C1 segment of cervical spinal cord (tissue), 14 donors: ENCODE data around the gene FAM20B.

Experiments
- DNase-seq, 14 donors: peaks; one replicate each; lab custom pipeline; 2025; lab: John Stamatoyannopoulos, UW

The FAM20B gene

DNA sequence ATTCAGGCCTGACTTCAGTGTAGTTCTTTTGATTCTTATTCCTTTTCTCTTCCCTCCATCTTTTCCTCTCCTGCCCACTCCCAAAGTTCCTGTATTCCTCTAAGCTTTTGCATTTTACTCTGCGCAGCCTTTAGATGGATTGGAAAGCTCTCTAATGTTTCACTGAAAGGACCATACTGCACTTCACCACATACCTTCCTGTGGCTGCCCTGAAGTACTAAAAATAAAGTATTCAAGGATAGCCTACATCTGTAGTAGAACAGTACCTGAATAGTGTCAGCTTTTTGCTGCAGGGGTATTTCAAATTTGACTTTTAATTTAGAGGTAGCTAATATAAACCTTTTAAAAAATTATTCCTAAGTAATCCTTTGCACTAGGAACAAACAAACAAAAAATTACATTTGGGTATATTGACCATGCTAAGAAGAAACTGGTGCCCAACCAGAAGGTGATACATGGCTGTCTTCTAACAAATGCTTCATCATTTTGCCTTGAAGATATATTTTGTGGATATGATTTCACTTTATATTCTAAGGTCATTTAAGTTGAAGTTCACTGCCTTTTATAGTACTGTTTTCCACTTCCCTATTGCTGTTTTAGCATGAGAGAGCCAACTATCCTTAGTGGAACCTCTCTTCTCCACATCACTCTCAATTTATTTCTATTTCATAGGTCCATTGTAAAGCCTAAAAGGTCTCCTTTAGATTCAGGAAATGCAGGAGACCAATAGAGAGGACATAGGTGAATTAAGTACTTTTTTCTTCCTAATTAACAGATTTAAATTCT is 22.8 kb downstream of the FAM20B start:
- DNase-seq = no peak

DNA sequence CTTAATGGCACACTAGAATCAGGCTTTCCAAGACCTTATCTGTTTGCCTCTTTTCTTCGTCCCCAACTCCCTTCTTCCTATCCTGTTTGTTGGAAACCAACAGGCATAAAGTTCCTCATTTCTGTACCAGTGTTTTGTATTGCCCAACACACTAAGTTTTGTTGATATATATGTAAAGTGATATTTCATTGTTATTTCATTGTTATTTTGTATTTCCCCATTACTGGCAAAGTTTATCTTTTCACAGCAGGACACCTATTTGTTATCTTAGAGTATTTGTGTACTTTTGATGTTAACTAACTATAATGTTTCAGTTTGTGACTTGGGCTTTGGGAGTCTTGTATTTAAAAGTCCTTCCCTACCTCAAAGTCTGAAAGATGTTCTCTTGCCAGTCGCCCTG is 27.1 kb downstream of the FAM20B start:
- DNase-seq = no peak

DNA sequence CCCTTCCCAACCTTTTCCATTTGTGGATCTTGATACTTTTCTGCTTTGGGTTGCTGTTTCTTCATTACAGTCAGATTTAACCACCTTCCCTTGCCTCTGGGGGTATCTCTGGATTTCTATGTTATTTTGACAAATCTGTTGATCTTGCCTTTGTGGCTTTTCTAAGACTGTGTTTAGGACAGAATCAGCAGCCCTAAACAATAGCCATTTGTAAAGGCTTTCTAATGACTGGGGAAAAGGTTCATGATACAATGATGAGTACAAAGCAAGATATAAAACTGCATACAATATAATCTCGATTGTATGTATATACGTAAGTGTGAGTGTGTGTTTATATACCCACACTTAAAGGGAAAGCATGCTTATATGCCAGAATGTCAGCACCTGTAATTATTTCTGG is 27.8 kb downstream of the FAM20B start:
- DNase-seq = no peak

DNA sequence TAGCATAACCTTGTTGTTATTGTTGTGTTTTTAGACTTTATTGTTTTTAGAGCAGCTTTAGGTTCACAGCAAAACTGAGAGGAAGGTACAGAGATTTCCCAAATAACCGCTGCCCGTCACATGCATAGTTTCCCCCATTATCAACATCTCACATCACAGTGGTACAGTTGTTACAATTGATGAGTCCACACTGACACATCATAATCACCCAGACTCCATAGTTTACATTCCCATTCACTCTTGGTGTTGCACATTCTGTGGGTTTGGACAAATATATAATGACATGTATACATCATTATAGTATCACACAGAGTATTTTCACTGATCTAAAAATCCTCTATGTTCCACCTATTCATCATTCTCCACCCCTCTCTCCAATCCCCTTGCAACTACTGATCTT is 30.2 kb downstream of the FAM20B start:
- no peak for DNase-seq

DNA sequence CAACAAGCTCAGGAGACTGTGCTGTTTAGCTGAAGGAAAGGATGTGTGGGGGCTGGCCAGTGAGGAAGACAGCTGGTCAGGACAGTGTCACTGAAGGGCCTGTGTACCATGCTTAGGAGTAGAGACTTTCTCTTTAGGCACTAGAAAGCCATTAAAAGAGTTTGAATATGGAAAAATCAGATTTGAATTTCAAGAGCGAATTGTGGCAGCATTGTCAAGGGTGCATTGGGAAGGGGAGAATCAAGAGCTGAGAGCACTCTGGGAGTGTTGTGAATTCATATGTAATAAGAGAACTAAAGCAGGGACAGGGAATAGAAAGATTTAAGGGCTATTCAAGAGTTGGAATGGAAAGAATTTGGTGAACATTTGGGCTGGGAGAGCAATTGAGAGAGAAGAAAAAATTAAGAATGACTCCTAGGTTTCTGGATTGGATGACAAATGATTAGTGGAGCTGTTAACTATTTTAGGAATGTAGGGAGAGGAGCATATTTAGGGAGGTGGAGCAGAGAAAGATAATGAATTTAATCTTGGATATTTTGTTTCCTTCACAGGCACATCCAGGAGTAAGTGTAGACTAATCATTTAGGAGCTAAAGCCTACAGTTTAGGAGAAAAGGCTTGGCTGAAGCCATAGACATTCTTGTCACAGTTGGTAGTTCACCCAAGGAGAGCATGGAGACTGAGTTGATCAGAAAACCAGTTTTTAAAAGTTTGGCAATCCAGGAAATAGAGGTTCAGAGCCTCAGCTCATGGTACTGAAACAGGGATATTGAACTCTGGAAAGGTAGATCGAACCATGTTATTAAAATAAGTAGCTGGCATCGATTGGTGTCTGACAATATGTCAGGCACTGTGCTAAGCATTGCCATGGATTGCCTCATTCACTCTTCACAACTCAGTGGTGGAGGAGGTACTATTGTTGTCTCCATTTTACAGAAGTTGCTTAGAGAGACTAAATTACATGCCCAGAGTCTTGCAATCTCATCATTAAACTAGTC is 33.1 kb downstream of the FAM20B start:
- DNase-seq = no peak

DNA sequence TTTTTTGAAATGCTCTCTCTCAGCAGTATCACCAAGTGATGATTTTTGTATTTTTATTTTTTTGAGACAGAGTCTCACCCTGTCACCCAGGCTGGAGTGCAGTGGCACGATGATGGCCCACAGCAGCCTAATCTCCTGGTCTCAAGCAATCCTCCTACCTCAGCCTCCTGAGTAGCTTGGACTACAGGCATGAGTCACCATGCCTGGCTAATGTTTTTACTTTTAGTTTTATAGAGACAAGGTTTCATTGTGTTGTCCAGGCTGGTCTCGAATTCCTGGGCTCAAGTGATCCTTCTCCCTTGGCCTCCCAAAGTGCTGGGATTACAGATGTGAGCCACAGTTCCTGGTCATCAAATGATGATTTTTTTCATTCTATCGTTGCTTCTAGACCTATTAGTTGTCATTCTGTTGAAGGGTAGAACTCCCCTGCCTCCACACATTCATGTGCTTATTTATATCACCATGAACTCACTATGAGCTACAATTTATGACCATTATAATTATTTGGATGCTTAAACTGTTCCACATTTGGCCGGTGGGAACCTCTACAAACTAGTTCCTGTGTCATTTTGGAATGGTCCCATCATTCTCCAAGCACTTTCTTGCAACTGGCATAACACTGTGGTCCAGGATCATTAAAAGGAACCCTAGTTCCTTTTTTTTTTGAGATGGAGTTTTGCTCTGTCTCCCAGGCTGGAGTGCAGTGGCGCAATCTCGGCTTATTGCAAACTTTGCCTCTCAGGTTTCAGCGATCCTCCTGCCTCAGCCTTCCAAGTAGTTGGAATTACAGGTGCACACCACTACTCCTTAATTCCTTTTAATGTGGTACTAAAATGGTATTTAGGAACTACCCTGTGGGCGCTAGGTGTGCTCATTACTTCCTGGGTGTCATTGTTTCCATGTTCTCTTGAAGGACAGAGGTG is 35.9 kb downstream of the FAM20B start:
- DNase-seq = no peak

DNA sequence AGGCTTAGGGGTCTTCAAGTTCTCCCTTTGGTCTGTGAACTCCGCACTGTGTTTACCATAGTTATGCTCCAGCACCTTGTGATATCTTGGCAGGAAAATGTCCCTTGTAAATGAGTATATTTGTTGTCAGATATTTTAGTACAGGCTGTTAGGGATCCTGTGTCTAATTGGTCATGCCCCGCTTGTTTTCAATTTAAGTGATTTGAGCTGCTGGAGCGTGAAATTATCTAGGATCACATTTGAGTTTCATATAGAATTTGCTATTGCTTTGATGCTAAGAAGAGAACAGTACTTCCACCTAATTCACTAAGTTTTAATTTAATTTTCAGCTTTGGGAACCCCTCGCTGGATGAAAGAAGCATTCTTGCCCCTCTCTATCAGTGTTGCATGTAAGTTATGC is 40.8 kb downstream of the FAM20B start:
- DNase-seq = no peak

DNA sequence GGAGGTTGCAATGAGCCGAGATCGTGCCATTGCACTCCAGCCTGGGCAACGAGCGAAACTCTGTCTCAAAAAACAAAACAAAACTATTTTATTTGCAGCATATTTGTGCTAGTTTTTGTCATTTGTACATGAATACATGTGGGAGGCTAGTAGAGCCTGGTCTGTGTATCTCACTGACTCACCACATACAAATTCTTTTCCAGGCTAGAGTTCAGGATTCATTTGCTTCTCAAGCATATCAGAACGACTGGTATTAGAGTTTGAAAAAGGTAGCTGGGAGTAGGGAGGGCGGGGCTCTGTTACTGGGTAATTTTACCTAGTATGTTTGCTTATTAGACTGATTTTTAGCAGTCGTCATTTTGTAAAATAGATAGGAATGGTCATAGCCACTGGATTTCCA is 51.7 kb downstream of the FAM20B start:
- no peak for DNase-seq

DNA sequence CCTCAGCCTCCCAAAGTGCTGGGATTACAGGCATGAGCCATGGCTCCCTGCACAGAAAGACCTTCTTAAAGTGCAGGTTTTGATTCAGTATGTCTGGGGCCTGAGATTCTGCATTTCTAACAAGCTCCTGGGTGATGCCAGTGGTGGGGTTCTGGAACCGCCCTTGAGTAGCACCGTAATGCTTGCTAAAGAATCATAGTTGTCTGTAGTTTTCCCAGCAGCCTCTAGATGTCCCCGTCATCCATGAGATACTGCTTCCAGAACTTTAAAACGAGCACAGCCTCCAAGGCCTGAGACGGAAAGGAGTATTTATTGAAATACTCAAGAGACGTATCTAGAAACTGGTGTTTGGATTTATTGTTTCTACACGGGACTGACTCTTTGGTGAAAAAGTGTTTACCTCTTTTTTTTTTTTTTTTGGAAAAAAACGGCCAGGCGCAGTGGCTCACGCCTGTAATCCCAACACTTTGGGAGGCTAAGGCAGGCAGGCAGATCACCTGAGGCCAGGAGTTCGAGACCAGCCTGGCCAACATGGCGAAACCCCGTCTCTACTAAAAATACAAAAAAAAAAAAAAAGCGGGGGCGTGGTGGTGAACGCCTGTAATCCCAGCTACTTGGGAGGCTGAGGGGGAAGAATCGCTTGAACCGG is 53.5 kb downstream of the FAM20B start:
- DNase-seq = peak in 8 of 14 donors; percentile 5 to 41 (median 16)

DNA sequence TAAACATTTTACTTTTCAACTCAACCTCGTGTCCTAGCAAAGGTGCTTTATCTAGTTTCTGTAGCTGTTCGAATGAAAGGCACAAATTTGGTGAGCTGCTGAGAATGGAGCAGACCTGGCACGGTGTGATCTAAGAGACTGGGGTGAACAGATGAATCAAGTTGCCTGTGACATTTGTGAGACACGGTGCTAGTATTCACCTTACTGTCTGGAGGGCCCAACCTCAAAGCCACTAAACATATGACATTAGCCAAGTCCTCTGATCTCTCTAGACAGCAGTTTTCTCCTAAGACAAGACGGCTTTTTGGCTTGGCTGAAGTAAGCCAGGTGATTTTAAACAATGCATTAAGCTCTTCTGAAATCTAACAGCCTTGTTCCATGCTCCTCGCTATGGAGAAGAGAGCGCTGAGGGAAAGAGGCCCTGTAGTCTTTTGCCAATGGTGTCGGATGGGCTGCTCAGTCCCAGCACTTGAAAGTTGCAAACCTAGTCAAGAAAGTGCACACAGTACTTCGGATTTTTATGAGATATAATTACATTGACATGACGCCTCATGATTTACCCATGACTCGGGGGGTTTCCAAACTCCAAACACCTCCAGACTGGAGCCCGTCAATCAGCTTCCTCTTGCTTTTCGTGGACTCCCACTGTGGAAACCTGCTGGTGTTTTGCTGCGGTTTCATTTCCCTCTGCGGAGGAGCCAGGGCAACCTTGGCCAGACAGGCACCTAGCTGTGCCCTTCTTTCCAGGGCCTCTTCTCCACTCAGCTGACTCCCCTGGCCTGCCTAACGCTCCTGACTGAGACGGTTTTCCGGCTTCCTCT is 55.4 kb downstream of the FAM20B start:
- DNase-seq = peak in 2 of 14 donors; percentile 49 to 55

DNA sequence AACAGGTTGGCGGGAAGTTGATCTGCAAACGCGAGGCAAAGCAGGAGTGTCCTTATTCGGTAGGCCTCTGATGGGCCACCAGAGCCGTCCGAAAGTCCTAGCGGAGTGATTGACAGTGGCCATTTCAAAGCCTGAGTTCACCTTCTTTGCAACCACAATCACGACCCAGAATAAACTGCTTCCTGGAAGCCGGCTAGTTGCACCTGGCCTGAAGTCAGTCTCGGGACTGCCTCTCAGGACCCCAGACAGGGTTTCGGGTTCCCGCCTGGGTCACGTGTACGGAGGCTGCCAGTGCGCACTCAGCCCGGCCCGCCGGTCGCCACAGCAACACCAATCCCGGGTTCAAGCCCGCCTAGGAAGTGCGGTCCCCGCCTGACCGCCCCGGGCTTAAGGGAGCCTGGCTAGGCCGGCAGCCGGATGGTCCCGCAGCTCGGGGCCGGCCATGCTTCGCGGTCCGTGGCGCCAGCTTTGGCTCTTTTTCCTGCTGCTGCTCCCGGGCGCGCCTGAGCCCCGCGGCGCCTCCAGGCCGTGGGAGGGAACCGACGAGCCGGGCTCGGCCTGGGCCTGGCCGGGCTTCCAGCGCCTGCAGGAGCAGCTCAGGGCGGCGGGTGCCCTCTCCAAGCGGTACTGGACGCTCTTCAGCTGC is 56.1 kb downstream of the FAM20B start, which contains the start of gene TOR3A:
Gene TOR3A (plus strand): TSS at position 384 of the 646 bp plus-strand sequence. CDS start 59 bp downstream, at position 443.
- peak; percentile 47 to 94 (median 84) for DNase-seq

DNA sequence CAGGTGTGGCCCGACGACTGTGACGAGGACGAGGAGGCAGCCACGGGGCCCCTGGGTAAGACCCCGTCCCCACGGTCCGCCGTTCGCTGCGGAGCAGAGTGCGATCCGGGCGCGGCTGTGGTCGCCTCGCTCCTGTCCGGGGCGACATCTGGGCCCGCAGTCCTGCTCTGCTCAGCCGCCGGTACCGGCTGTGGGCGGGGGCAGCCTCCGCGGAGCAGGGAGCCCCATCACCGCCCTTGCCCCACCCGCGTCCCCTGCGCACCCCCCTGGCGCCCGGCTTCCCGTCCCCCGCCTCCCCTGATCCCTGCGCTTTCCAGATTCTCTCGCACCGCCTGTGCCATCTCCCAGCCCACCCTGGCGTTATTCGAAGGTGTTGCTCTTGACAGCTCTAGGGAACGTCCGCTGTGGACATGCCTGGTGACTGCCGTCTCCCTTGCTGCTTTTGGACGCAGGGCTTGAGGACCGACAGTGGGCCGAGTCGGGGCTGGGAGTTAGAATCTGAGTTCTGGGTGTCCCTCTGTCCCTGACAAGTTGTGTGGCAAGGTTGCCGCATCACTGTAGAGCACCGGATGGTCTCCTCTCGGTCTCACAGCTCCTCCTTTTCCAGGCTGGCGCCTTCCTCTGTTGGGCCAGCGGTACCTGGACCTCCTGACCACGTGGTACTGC is 56.8 kb downstream of the FAM20B start:
- peak in 8 of 14 donors; percentile 8 to 53 (median 37) for DNase-seq

DNA sequence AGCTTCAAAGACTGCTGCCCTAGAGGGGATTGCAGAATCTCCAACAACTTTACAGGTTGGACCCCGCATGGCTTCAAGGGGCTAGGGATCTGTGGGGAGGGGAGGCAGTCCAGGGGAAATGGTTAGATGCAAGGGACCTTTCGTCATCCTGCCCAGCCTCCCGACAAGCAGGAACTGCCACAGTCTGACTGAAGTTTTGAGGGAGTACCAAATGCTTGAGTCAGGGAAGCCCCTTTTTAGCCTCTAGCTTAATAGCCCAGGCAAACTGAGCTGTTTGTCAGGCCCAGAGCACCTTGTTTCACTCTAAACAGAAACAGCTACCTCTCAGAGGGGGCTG is 57.3 kb downstream of the FAM20B start:
- no peak for DNase-seq

DNA sequence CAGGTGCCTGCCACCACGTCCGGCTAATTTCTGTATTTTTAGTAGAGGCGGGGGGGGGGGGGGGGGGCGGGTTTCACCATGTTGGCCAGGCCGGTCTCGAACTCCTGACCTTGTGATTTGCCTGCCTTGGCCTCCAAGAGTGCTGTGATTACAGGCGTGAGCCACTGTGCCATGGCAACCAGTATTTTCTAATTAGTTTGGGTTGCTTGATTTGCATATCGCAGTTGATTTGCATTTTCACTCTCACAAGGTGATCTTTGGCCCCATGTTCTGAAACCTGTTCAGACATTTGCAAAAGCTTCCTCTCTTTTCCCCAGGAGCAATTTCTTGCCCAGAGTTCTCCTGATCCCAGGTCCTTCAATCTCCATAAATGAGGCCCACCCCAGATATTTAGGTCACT is 57.8 kb downstream of the FAM20B start:
- no peak for DNase-seq

DNA sequence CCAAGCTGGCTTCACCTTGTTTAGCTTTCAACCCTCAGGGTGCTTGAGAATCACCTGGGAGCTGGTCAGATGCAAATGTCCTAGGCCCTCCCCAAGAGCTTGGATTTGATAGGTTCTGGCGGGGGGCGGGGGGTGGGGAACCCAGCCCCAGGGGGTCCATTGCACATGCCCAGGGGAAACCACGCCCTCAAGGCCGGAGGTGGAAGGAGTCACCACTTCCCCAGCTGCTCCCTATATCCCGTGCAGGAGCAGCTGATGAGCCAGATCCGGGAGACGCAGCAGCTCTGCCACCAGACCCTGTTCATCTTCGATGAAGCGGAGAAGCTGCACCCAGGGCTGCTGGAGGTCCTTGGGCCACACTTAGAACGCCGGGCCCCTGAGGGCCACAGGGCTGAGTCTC is 62.0 kb downstream of the FAM20B start:
- DNase-seq = no peak

DNA sequence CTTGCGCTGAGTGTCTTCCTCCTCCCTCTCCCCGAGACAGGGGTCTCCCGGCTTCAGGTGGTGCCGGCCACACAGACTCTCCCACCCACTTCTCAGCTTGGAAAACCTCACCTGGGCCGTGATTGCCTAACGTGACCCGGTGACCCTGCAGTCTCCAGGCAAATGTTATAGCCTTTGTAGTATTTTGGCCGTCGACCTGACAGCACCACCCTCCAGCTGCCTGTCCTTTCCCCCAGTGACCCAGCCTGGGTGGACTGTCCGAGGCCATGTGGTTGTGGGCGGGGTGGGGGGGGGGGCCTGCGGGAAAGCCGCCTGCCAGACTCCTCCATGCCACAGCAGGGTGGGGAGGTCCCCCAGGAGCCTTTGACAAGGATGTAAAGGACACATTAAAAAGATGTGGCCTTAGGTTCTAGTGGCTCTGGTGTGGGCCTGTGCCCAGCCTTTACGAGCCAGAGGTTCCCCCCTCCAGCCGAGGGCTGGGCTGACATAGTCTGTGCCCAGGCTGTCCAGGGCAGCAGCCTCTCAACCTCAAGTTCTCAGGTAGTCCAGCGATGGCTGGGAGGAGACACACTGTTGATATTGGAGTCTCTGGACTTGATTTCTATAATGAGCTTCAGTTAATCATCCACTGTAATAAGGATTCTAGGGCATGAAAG is 64.3 kb downstream of the FAM20B start:
- no peak for DNase-seq

DNA sequence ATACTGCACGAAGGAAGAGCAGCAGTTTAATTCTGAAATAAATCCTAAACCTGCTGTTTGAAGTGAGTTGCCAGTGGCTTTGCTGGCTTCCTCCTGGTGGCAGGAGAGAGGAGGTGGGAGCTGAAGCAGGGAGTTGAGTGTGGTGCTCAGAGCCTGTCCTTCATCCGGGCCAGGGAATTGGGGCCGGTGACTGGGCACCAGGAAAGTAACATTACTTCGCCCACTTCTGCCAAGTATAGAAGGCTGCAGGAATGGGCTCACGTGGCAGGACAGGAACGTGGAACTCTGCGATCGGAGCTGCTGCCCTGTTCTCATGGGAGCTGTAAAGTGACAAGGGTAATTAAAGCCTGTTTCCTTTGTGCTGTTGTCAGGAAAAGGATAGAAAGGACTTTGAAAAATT is 64.8 kb downstream of the FAM20B start:
- no peak for DNase-seq

DNA sequence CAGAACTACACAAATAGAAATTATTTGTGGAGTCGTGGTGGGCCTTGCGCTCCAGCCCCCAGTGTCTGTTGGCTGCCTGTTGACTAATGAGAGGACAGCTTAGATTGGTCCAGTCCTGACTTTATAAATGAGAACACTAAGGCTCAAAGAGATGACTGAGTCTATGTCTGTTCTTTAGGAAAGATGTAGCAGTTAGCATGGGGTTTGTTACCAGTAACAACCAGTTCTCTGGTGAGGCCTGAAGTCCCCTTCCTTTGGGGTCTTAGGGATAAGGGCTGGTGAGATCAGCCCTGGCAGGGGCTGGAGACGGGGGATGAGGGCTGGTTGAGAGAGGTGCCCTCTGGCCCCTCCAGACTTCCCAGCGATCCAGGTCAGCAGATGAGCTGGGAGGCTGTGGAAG is 65.2 kb downstream of the FAM20B start:
- no peak for DNase-seq
